Immature natural killer cell (primary cell): ENCODE measurements around the gene CERS1. TPM values are rescaled to one million over a fixed set of nuclear protein-coding genes. Genes with fewer than 3 reads are reported as not detected.
"Not testable (repeated sequence)": the region's sequence is repeated elsewhere in the genome, so short reads cannot be mapped to it uniquely, and the experiment has no call there.

ENCODE experiments used
- DNase-seq, 3 donors: peaks; one replicate each; pipeline ENCODE4 v3.0.0; 2022; ENCODE audit warnings: mixed read lengths in 1 of 3
- H3K27ac Mint-ChIP-seq, 6 donors: one replicate each; pipeline ENCODE4 v1.8.0; 2020; ENCODE audit warnings: mixed read lengths in 6 of 6, mild to moderate bottlenecking in 5 of 6, inconsistent platforms in 4 of 6, moderate library complexity in 3 of 6
- H3K27me3 Mint-ChIP-seq, 3 donors: one replicate each; pipeline ENCODE4 v1.8.0; 2020 to 2021; ENCODE audit warnings: low read depth in 3 of 3, mild to moderate bottlenecking in 3 of 3, mixed read lengths in 3 of 3, moderate library complexity in 3 of 3, inconsistent platforms in 1 of 3
- H3K36me3 Mint-ChIP-seq, 3 donors: one replicate each; pipeline ENCODE4 v1.8.0; 2020; ENCODE audit warnings: mixed read lengths in 3 of 3, inconsistent platforms in 2 of 3, mild to moderate bottlenecking in 2 of 3
- H3K4me1 Mint-ChIP-seq, 2 donors: one replicate each; pipeline ENCODE4 v1.8.0; 2020; ENCODE audit warnings: inconsistent platforms in 2 of 2, mild to moderate bottlenecking in 2 of 2, mixed read lengths in 2 of 2, moderate library complexity in 1 of 2
- H3K4me3 Mint-ChIP-seq, 5 donors: one replicate each; pipeline ENCODE4 v1.8.0; 2020; ENCODE audit warnings: mild to moderate bottlenecking in 5 of 5, mixed read lengths in 5 of 5, inconsistent platforms in 3 of 5, moderate library complexity in 3 of 5
- H3K9me3 Mint-ChIP-seq, 6 donors: one replicate each; pipeline ENCODE4 v1.8.0; 2020; ENCODE audit warnings: mild to moderate bottlenecking in 6 of 6, mixed read lengths in 6 of 6, inconsistent platforms in 4 of 6, moderate library complexity in 3 of 6
- polyA plus RNA-seq, 3 donors: library from polyadenylated mRNA; unstranded; fragments of 300-500 nt; fragmentation: Illumina TruSeq; gene quantifications; one replicate each; pipeline ENCODE4 v1.2.3, GENCODE V29; 2021

CERS1 gene
- polyA plus RNA-seq, 3 donors from 2014 or later: not detected

DNA sequence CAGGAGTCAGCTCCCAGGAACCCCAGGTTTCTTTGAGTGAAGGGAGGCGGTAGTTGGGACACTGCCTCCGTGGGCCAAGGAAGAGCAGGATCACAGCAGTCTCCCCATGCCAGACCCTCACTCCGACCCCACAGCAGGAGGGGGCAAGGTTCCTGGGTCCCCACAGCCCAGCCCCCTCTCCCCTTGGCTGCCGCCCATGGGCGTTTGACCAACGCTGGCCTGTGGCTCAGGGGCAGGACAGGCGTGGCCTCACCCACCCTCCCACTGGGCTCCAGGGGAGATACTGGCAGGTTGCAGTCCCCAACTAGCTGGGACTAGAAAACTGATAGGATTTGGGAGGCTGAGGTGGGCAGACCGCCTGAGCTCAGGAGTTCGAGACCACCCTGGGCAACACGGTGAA, 14.1 kb upstream of the CERS1 start:
- DNase-seq: no peak
- Mint-ChIP-seq H3K4me3 (no peak overlapping the region), H3K27ac (no peak overlapping the region), H3K27me3 (peaks cover 3 to 7% (median 5%) of the 10 kb centered on the region in 3 donors), H3K36me3 (peaks cover 0 to 7% (median 6%) of the 10 kb centered on the region in 3 donors), H3K9me3 (no peaks in the 10 kb centered on the region), H3K4me1 (peaks cover 2 to 14% of the 10 kb centered on the region in 2 donors)

- no peak overlapping the region for H3K27ac Mint-ChIP-seq
Observed at GRCh38 chr19:18908917-18909619, 13.1 kb upstream of the CERS1 start.

GRCh38 chr19:18906605-18907519, 10.9 kb upstream of the CERS1 start:
- H3K4me3 Mint-ChIP-seq: no peak overlapping the region
- no peak for DNase-seq
- H3K36me3 Mint-ChIP-seq: peaks cover 0 to 3% (median 3%) of the 10 kb centered on the region in 3 donors
- no peaks in the 10 kb centered on the region for H3K4me1 Mint-ChIP-seq
- peaks cover 3 to 8% (median 4%) of the 10 kb centered on the region in 3 donors for H3K27me3 Mint-ChIP-seq
- no peak overlapping the region for H3K27ac Mint-ChIP-seq
- H3K9me3 Mint-ChIP-seq: no peaks in the 10 kb centered on the region

More at GRCh38 chr19:18908917-18909619, 13.1 kb upstream of the CERS1 start:
- Mint-ChIP-seq H3K4me1 (peaks cover 2 to 13% of the 10 kb centered on the region in 2 donors), H3K27me3 (peaks cover 3 to 7% (median 3%) of the 10 kb centered on the region in 3 donors), H3K36me3 (peaks cover 0 to 7% (median 6%) of the 10 kb centered on the region in 3 donors), H3K4me3 (no peak overlapping the region), H3K9me3 (no peaks in the 10 kb centered on the region)
- no peak for DNase-seq

DNA sequence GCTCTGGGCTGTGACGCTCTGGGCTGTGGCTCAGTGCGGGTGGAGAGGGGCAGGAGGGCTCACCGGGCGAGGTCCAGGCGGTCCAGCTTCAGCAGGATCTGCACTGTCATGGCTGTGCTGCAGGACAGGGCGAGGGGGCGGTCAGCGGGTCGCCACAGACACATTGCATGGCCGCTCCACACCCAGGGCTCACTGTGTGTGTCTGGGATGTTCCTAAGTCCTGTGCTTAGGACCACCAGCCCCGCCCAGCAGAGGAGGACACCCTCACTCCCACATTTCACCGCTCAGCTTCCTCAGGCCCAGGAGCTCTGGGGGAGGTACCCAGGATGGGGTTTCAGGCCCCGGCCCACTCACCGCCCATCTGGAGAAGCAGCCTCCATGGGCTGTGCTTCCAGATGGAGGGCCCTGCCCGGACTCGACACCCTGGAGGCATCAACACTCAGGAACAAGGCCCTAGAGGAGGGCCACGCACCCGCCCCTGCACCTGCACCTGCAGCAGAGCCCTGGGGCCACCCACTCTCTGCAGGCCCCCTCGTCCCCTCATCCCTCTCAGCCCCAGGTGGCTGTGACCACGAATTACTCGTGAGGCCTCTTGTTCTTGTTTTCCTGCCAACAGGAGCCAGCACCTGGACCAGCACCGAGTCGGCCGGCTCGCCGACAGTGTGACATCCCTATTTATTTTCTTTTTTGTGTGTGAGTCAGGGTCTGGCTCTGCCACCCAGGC, 9.7 kb upstream of the CERS1 start:
- Mint-ChIP-seq H3K4me3 (no peak overlapping the region), H3K27me3 (peaks cover 3 to 8% (median 4%) of the 10 kb centered on the region in 3 donors), H3K27ac (no peak overlapping the region), H3K36me3 (peaks cover 0 to 10% (median 3%) of the 10 kb centered on the region in 3 donors), H3K4me1 (no peaks in the 10 kb centered on the region), H3K9me3 (no peaks in the 10 kb centered on the region)
- DNase-seq: no peak

DNA sequence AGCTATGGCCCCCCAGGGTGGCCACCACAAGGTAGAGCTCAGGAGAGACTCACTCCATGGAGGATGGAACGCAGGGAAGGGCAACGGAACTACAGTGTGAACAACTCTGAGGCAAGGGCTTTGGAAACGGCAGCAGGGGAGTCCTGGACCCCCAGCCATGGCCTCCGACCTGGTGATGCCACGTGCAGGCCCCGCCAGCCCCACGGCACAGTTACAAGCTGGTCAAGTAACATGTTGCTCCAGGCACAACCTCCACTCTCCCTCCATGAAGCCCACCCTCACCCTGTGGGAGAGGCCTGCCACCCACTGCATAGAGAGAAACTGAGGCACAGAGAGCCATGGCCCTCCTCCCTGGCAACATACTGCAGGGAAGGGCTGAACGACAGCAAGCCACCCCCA, 9.1 kb upstream of the CERS1 start:
- peaks cover 0 to 11% (median 3%) of the 10 kb centered on the region in 3 donors for H3K36me3 Mint-ChIP-seq
- H3K27me3 Mint-ChIP-seq: peaks cover 3 to 8% (median 4%) of the 10 kb centered on the region in 3 donors
- H3K4me3 Mint-ChIP-seq: no peak overlapping the region
- H3K4me1 Mint-ChIP-seq: no peaks in the 10 kb centered on the region
- DNase-seq: no peak
- no peaks in the 10 kb centered on the region for H3K9me3 Mint-ChIP-seq
- H3K27ac Mint-ChIP-seq: no peak overlapping the region

GRCh38 chr19:18904334-18905057, 8.5 kb upstream of the CERS1 start:
- no peak overlapping the region for H3K27ac Mint-ChIP-seq
- no peak overlapping the region for H3K4me3 Mint-ChIP-seq
- H3K27me3 Mint-ChIP-seq: peaks cover 0 to 10% (median 4%) of the 10 kb centered on the region in 3 donors
- no peaks in the 10 kb centered on the region for H3K4me1 Mint-ChIP-seq
- DNase-seq: no peak
- H3K36me3 Mint-ChIP-seq: peaks cover 0 to 8% (median 0%) of the 10 kb centered on the region in 3 donors
- no peaks in the 10 kb centered on the region for H3K9me3 Mint-ChIP-seq

DNA sequence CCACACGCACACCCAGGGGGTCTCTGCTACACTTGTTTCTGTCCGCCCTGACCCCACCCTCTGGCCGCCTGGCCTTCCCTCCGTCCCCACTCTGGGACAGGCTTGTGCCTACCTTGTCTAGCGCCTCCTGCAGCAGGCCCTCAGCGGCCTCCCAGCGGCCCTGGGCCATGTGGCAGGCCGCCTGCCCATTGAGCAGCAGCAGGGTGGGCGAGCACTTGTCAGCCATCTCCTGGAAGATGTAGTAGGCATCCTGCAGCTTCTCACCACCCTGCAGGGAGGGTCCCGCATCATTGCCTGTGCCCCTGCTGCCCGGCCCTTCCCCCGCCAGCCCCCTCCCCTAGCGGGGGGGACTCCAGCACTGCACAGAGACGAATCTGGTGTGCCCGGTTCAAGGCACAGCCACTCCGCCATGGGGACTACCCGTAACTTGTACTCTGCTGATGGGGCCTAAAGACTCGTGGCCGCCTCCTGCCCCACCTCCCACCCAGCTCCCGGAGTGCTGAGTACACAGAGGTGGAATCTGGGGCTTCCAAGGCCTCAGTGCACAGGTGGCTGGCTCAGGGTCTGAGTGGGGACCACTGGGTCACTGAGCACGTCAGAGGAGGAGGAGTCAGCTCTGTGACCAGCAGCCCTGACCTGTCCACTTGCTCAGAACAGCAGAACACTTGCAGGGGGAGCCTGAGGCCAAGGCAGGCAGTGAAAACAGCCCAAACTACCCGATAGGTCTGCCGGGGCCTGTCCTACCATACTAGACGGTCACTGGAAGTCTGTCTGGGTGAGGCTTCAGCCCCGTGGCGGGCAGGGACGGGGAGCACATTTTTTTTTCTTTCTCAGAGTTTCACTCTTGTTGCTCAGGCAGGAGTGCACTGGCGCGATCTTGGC, 7.4 kb upstream of the CERS1 start:
- Mint-ChIP-seq H3K4me1 (no peaks in the 10 kb centered on the region), H3K9me3 (no peaks in the 10 kb centered on the region), H3K27me3 (peaks cover 0 to 13% (median 4%) of the 10 kb centered on the region in 3 donors), H3K36me3 (peaks cover 0 to 8% (median 0%) of the 10 kb centered on the region in 3 donors), H3K27ac (no peak overlapping the region), H3K4me3 (no peak overlapping the region)
- no peak for DNase-seq

DNA sequence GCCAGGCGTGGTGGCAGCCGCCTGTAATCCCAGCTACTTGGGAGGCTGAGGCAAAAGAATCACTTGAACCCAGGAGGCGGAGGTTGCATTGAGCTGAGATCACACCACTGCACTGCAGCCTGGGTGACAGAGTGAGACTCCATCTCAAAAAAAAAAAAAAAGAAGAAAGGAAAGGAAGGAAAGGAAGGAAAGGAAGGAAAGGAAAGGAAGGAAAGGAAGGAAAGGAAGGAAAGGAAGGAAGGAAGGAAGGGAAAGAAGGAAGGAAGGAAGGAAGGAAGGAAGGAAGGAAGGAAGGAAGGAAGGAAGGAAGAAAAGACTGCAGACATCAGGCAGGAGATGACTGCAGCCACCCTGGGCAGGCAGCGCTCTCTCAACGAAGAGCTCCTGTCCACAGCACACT, 6.6 kb upstream of the CERS1 start:
- not testable (repeated sequence) for H3K9me3 Mint-ChIP-seq, H3K27ac Mint-ChIP-seq, H3K4me3 Mint-ChIP-seq, H3K4me1 Mint-ChIP-seq, DNase-seq
- H3K27me3 Mint-ChIP-seq: peaks cover under 1 to 13% (median 5%) of the 10 kb centered on the region in 3 donors
- peaks cover 0 to 11% (median 1%) of the 10 kb centered on the region in 3 donors for H3K36me3 Mint-ChIP-seq

DNA sequence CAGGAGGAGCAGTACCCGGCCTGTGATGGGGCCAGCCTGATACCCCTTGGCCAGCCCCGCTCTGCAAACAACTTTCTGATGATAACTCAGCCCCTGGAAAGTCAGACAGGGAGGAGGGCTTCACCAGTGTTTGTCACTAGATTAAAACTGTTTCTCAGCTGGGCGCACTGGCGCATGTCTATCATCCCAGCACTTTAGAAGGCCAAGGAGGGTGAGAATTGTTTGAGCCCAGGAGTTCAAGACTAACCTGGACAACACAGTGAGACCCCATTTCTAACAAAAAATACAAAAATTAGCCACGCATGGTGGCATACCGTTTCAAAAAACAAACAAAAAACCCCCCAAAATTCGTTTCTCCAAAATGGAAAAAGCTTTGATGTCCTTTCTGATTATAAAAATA, 5.5 kb upstream of the CERS1 start:
- DNase-seq: no peak
- Mint-ChIP-seq H3K27me3 (peaks cover 9 to 13% (median 13%) of the 10 kb centered on the region in 3 donors), H3K9me3 (no peaks in the 10 kb centered on the region), H3K4me3 (no peak overlapping the region), H3K27ac (no peak overlapping the region), H3K36me3 (peaks cover 0 to 14% (median 4%) of the 10 kb centered on the region in 3 donors), H3K4me1 (peaks cover 8 to 11% of the 10 kb centered on the region in 2 donors)

GRCh38 chr19:18900700-18901481, 4.9 kb upstream of the CERS1 start:
- no peak for DNase-seq

DNA sequence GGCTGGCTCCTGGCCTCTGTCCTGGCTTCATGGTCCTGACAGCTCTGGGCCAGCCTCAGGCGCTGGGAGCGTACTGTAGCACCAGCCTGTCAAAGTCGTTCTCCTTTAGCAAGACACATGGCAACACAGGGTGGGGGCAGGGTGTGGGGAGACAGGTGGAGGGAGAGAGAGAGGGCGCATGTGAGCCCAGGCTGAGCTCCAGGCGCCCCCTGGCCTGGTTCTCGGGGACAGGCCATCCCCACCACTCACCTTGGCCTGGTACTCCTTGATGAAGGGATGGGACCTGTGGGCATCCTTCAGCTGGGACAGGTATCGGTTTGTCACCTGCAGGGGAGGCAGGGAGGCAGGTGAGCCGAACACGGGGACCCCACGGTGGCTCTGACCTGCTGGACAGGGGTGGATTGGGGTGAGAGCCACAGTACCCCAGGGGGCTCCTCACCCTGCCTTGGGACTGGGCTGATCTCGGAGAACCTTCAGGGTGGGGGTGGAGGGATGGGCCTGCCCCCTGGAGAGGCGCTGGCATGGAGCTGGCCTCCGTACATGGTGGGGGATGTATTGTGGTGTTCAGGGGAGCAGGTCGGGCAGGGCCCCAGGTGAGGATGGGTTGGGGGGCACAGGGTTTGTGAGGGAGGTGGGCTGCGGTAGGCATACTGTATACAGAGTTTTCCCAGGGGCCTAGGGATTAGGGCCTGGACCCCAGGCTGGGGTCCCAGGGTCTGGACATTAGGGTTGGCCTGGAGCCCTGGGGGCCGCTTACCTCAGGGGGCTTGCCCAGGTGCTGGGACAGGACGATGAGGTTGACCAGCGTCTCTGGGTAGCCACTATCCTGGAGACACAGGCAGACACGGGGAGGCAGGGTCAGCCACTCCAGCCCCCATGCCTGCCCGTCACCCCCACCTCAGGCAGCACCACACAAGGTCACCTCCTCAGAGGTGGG, 3.9 kb upstream of the CERS1 start:
- peaks cover 8 to 12% of the 10 kb centered on the region in 2 donors for H3K4me1 Mint-ChIP-seq
- H3K27me3 Mint-ChIP-seq: peaks cover 9 to 15% (median 11%) of the 10 kb centered on the region in 3 donors
- H3K36me3 Mint-ChIP-seq: peaks cover 0 to 14% (median 4%) of the 10 kb centered on the region in 3 donors
- no peak overlapping the region for H3K27ac Mint-ChIP-seq
- no peak for DNase-seq
- no peaks in the 10 kb centered on the region for H3K9me3 Mint-ChIP-seq
- no peak overlapping the region for H3K4me3 Mint-ChIP-seq

More at GRCh38 chr19:18900700-18901481, 4.9 kb upstream of the CERS1 start:
- H3K27me3 Mint-ChIP-seq: peaks cover 11 to 15% (median 13%) of the 10 kb centered on the region in 3 donors
- H3K36me3 Mint-ChIP-seq: peaks cover 0 to 14% (median 4%) of the 10 kb centered on the region in 3 donors
- H3K4me1 Mint-ChIP-seq: peaks cover 8 to 12% of the 10 kb centered on the region in 2 donors
- no peak overlapping the region for H3K27ac Mint-ChIP-seq
- no peaks in the 10 kb centered on the region for H3K9me3 Mint-ChIP-seq
- no peak overlapping the region for H3K4me3 Mint-ChIP-seq
